ENCODE results near the gene PKD2. TPM values are rescaled to one million over a fixed set of nuclear protein-coding genes. Genes with fewer than 3 reads are reported as not detected.

The PKD2 gene
- total and polyA plus RNA-seq, 2 of the 13 experiments (the other 11 are each of a cell fraction or from before 2014, with no cell fraction given) = 5.6 to 9.1 TPM

DNA sequence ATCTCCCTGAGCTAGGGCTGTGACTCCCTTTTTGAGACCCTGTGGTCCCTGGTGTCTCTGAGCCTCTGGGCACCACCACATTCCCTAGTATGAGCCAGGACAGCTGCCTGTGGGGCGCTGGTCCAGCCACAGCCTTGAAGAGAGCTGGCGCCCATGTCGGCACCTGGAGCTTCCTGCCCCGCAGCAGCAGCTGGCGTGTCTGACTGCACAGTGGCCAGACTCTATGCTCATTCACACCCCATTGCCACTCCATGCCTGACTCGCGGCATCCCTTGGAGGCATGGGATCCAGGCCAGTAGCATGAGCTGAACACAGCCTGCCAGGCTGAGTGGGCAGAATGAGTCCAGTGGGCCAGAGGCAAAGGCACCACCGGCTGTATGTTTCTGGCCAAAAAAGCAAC, 40.2 kb upstream of the PKD2 start:
- TF ChIP-seq KDM4B (CRISPR knock-in tag; IDR thresholded peaks at IDR 0.05) = no peak
- TF ChIP-seq, protein P1, sequence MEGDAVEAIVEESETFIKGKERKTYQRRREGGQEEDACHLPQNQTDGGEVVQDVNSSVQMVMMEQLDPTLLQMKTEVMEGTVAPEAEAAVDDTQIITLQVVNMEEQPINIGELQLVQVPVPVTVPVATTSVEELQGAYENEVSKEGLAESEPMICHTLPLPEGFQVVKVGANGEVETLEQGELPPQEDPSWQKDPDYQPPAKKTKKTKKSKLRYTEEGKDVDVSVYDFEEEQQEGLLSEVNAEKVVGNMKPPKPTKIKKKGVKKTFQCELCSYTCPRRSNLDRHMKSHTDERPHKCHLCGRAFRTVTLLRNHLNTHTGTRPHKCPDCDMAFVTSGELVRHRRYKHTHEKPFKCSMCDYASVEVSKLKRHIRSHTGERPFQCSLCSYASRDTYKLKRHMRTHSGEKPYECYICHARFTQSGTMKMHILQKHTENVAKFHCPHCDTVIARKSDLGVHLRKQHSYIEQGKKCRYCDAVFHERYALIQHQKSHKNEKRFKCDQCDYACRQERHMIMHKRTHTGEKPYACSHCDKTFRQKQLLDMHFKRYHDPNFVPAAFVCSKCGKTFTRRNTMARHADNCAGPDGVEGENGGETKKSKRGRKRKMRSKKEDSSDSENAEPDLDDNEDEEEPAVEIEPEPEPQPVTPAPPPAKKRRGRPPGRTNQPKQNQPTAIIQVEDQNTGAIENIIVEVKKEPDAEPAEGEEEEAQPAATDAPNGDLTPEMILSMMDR (CRISPR knock-in tag; IDR thresholded peaks at IDR 0.05) = no peak
- TF ChIP-seq HOXA5 (CRISPR knock-in tag; IDR thresholded peaks at IDR 0.05) = no peak
- no peak for TF ChIP-seq CHD4 (IDR thresholded peaks at IDR 0.05; ENCODE audit: borderline replicate concordance, low read length)
- TF ChIP-seq ZNF124 (CRISPR knock-in tag; IDR thresholded peaks at IDR 0.05) = no peak
- TF ChIP-seq ZNF567 (CRISPR knock-in tag; IDR thresholded peaks at IDR 0.05; ENCODE audit: borderline replicate concordance) = no peak
- no peak for TF ChIP-seq PAF1 (CRISPR knock-in tag; IDR thresholded peaks at IDR 0.05)
- TF ChIP-seq GTF3A (CRISPR knock-in tag; conservative IDR thresholded peaks at IDR 0.05) = no peak
- TF ChIP-seq ZKSCAN5 (CRISPR knock-in tag; IDR thresholded peaks at IDR 0.05) = no peak
- TF ChIP-seq THAP11 (CRISPR knock-in tag; IDR thresholded peaks at IDR 0.05) = no peak
- TF ChIP-seq ZFP1 (CRISPR knock-in tag; IDR thresholded peaks at IDR 0.05) = no peak
- no peak for TF ChIP-seq ZNF629 (CRISPR knock-in tag; conservative IDR thresholded peaks at IDR 0.05)
- TF ChIP-seq ZNF510 (CRISPR knock-in tag; IDR thresholded peaks at IDR 0.05; ENCODE audit: low read depth) = no peak
- intact Hi-C loops (cut with micrococcal nuclease; ENCODE audit: unreplicated experiment) (no loop called here), in situ Hi-C loops (cut with HindIII; ENCODE audit: extremely low pct_ligation_motif_present, low pct_unique_long_range_greater_than_20kb) (no loop called here)
- H4K20me1 ChIP-seq (ENCODE audit: insufficient read depth, low read length) = no peaks in the 10 kb centered on the region
- BruUV-seq (replicated peaks) = no TSS peak
- DNase-seq (ENCODE audit: low spot score) = no peak
- no peak for ATAC-seq
- peaks cover 18% of the 10 kb centered on the region for H3K4me1 ChIP-seq (ENCODE audit: insufficient read depth, low read length)
- H3K9ac ChIP-seq (ENCODE audit: insufficient read depth, low read depth, low read length) = no peak overlapping the region
- no peaks in the 10 kb centered on the region for H3K9me3 ChIP-seq (ENCODE audit: low read length)
- no peaks in the 10 kb centered on the region for H3K27me3 ChIP-seq (ENCODE audit: control insufficient read depth in 1 of 2, insufficient read depth in 2 of 2, low read length in 2 of 2)
- H3K79me2 ChIP-seq (ENCODE audit: insufficient read depth, low read length) = no peaks in the 10 kb centered on the region
- H3K4me3 ChIP-seq (replicated peaks in 1 of 3; ENCODE audit: insufficient read depth in 1 of 3, low read depth in 2 of 3, low read length in 3 of 3) = no peak overlapping the region
- no peak overlapping the region for H3K27ac ChIP-seq (ENCODE audit: extremely low read length, insufficient read depth, low read length)
- WGBS (ENCODE audit: low lambda C conversion rate) = no CpG with 5 or more reads among the region's 8 CpGs
- H3K4me2 ChIP-seq (ENCODE audit: low read depth, low read length) = no peak overlapping the region
- ChIA-PET POLR2A (no interaction called here), CTCF (ENCODE audit: low intra/inter-chr PET ratio, low total read pairs) (no interaction called here)
- no peak for FAIRE-seq
- H3K36me3 ChIP-seq (replicated peaks in 1 of 2; ENCODE audit: control insufficient read depth in 1 of 2, insufficient read depth in 2 of 2, low read length in 2 of 2) = no peaks in the 10 kb centered on the region
- H2AFZ ChIP-seq (ENCODE audit: low read length) = no peak overlapping the region

Measured in HepG2 (cell line).